Spleen (tissue), 7 donors: Measurements from ENCODE around the gene SLC39A11.

ENCODE experiments used
- POLR2A ChIP-seq, 3 donors: fragments of 450-650 bp; IDR thresholded peaks; one replicate each; pipeline ENCODE4 v1.5.1; 2017; ENCODE audit warnings: antibody characterized with exemption in 3 of 3, mild to moderate bottlenecking in 1 of 3
- POLR2AphosphoS5 ChIP-seq, 3 donors: sonication (generic); formaldehyde crosslinking; IDR thresholded peaks; one replicate each; pipeline ENCODE4 v1.5.1; 2017; ENCODE audit warnings: antibody characterized with exemption in 3 of 3
- TF ChIP-seq, protein P1 (sequence below), 11 experiments: fragments of 200-600 bp in 7 of 11; fragments of 450-650 bp in 4 of 11; sonication (generic) in 4 of 11; IDR thresholded peaks in 8 of 11; conservative IDR thresholded peaks in 3 of 11; 1 replicate in 7 of 11; 2 replicates in 4 of 11; pipeline versions ENCODE4 v1.4.0 to v1.8.0; 2016 to 2021; ENCODE audit warnings: antibody characterized with exemption in 11 of 11, inconsistent platforms in 4 of 11, mild to moderate bottlenecking in 1 of 11
- donor health status: DM: no; HTN: no; CAD: no; lungs with moderate emphysema.
- donor health status: DM: no; HTN: no; CAD: no.
- donor health status: DM: no; HTN: no; CAD: no.

DNA sequence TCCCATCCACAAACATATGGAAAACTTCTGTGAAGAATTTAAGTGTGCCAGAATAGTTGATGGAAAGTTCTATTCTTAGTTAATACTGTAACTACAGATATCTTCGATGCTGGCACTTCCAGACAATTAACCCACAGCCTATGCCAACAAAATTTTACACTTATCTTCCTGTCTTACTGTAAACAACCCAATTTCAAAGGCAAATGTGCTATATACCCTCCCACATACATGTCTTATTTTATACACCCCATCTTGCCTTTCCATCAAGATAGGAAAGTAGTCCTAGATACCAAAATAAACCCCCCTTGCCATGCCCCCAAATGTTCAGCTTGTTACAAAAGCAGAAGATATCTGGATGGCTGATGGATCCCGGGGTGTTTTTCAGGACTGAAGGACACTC, 306.3 kb downstream of the SLC39A11 start:
- TF ChIP-seq, protein P1, sequence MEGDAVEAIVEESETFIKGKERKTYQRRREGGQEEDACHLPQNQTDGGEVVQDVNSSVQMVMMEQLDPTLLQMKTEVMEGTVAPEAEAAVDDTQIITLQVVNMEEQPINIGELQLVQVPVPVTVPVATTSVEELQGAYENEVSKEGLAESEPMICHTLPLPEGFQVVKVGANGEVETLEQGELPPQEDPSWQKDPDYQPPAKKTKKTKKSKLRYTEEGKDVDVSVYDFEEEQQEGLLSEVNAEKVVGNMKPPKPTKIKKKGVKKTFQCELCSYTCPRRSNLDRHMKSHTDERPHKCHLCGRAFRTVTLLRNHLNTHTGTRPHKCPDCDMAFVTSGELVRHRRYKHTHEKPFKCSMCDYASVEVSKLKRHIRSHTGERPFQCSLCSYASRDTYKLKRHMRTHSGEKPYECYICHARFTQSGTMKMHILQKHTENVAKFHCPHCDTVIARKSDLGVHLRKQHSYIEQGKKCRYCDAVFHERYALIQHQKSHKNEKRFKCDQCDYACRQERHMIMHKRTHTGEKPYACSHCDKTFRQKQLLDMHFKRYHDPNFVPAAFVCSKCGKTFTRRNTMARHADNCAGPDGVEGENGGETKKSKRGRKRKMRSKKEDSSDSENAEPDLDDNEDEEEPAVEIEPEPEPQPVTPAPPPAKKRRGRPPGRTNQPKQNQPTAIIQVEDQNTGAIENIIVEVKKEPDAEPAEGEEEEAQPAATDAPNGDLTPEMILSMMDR (IDR thresholded peaks at IDR 0.05 in 8 of 11, conservative IDR thresholded peaks at IDR 0.05 in 3 of 11) = no peak
- TF ChIP-seq POLR2A (IDR thresholded peaks at IDR 0.05) (no peak), POLR2AphosphoS5 (IDR thresholded peaks at IDR 0.05) (no peak)
